Glutamatergic neuron (in vitro differentiated cells): ENCODE results near the gene NECTIN4. TPM values are rescaled to one million over a fixed set of nuclear protein-coding genes. Genes with fewer than 3 reads are reported as not detected.

Experiments
- DNase-seq: peaks from one replicate; pipeline ENCODE4 v3.0.0; 2022
- H3K27ac Mint-ChIP-seq: one replicate; pipeline ENCODE4 v1.8.0; 2020; ENCODE audit warnings: mild to moderate bottlenecking, mixed read lengths, inconsistent platforms; ENCODE audit not compliant: unreplicated experiment
- H3K27me3 Mint-ChIP-seq: one replicate; pipeline ENCODE4 v1.8.0; 2020; ENCODE audit warnings: mild to moderate bottlenecking, moderate library complexity, mixed read lengths, inconsistent platforms; ENCODE audit not compliant: unreplicated experiment
- H3K36me3 Mint-ChIP-seq: one replicate; pipeline ENCODE4 v1.8.0; 2020; ENCODE audit warnings: mild to moderate bottlenecking, mixed read lengths, inconsistent platforms; ENCODE audit not compliant: unreplicated experiment
- H3K4me1 Mint-ChIP-seq: one replicate; pipeline ENCODE4 v1.8.0; 2020; ENCODE audit warnings: mild to moderate bottlenecking, low read depth, mixed read lengths, inconsistent platforms; ENCODE audit not compliant: unreplicated experiment
- H3K4me3 Mint-ChIP-seq: one replicate; pipeline ENCODE4 v1.8.0; 2020; ENCODE audit warnings: mild to moderate bottlenecking, mixed read lengths, inconsistent platforms; ENCODE audit not compliant: unreplicated experiment
- H3K9me3 Mint-ChIP-seq: one replicate; pipeline ENCODE4 v1.8.0; 2020; ENCODE audit warnings: mild to moderate bottlenecking, moderate library complexity, mixed read lengths, inconsistent platforms; ENCODE audit not compliant: unreplicated experiment
- CTCF ChIP-seq: fragments of 200-600 bp; sonication (generic); IDR thresholded peaks from one replicate; pipeline ENCODE4 v1.5.0; 2021; ENCODE audit not compliant: partially characterized antibody, unreplicated experiment
- total RNA-seq: library from RNA; stranded (reverse); fragmentation: NEBNext Ultra II Directional; extraction: Animal tissue kit (Norgen Biotek cat#: 25700); gene quantifications from one replicate; pipeline ENCODE4 v1.2.1, GENCODE V29; 2021; ENCODE audit not compliant: unreplicated experiment

The NECTIN4 gene
- total RNA-seq, 1 donor from 2014 or later, result 0.39 TPM

DNA sequence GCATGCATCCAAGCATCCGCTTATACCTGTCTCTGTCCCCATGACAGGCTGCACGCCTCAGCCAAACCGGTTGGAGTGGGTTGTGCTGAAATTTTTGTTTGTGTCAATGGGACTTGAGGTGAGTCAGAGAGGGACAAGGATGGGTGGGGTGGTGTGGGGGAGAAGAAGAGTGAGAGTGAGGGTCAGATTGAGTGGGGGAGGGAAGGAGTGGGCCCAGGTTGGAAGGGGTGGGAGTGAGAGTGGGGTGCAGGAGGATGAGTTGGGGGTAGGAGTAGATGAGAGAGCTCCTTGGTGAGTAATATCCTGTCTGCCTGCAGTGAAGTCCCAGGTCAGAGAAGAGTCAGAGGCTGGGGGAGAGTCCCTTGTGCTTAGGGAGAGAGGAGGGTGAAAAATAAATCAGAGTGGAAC is 3.3 kb upstream of the NECTIN4 start:
- Mint-ChIP-seq H3K4me1 (peaks cover 8% of the 10 kb centered on the region), H3K9me3 (peaks cover 7% of the 10 kb centered on the region), H3K36me3 (no peaks in the 10 kb centered on the region), H3K27ac (no peak overlapping the region), H3K4me3 (no peak overlapping the region), H3K27me3 (peaks cover 17% of the 10 kb centered on the region)
- no peak for DNase-seq
- TF ChIP-seq CTCF, result no peak

DNA sequence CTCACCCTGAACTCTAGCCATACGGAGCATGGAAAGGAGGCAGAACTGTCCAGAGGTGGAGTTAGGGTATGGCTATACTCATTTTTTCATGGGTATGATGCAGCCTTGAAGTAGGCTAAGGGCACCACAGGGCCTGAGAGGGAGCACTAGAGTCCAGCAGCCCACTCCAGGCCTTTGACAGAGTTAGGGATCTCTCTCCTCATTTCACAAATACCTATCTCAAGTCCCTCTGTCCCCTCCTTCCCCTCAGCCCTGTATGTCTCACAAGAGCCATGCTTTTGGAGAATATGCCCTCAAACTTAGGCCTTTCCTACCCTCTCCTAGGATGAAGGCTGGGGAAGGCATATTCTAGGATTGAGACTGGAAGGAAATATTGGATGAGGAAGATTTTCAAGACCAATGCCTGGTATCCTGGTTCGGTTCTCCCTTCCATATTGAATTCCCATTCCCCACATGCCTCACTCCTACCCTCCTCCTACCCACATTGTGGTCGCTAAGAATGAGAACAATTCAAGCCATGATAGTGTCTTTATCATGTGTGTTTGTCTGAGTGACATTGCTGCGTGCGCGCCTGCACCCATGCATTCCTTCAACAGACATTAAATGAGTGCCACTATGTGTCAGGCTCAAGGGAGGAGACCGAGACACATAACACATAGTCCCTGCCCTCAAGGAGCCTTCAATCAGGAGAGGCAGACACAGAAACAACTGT is 2.6 kb upstream of the NECTIN4 start:
- no peak for DNase-seq
- Mint-ChIP-seq H3K4me1 (peaks cover under 1% of the 10 kb centered on the region), H3K27ac (no peak overlapping the region), H3K9me3 (peaks cover 2% of the 10 kb centered on the region), H3K4me3 (no peak overlapping the region), H3K36me3 (no peaks in the 10 kb centered on the region), H3K27me3 (peaks cover 11% of the 10 kb centered on the region)
- TF ChIP-seq CTCF, result no peak

- Mint-ChIP-seq H3K9me3 (peaks cover 3% of the 10 kb centered on the region), H3K4me1 (no peaks in the 10 kb centered on the region), H3K36me3 (no peaks in the 10 kb centered on the region), H3K4me3 (no peak overlapping the region), H3K27me3 (peaks cover 10% of the 10 kb centered on the region), H3K27ac (no peak overlapping the region)
- no peak for TF ChIP-seq CTCF
- DNase-seq, result no peak
These were observed 1.7 kb upstream of the NECTIN4 start for GRCh38 chr1:161091093-161091492.

GRCh38 chr1:161090617-161091016 is 1.3 kb upstream of the NECTIN4 start:
- H3K36me3 Mint-ChIP-seq, result no peaks in the 10 kb centered on the region
- no peak for TF ChIP-seq CTCF
- DNase-seq, result no peak
- H3K4me3 Mint-ChIP-seq, result no peak overlapping the region
- peaks cover 3% of the 10 kb centered on the region for H3K9me3 Mint-ChIP-seq
- no peaks in the 10 kb centered on the region for H3K4me1 Mint-ChIP-seq
- no peak overlapping the region for H3K27ac Mint-ChIP-seq
- peaks cover 11% of the 10 kb centered on the region for H3K27me3 Mint-ChIP-seq

- Mint-ChIP-seq H3K9me3 (peaks cover 3% of the 10 kb centered on the region), H3K4me1 (no peaks in the 10 kb centered on the region), H3K27ac (no peak overlapping the region), H3K27me3 (peaks cover 8% of the 10 kb centered on the region), H3K4me3 (no peak overlapping the region), H3K36me3 (no peaks in the 10 kb centered on the region)
- no peak for DNase-seq
- TF ChIP-seq CTCF, result no peak
These were observed 580 bp upstream of the NECTIN4 start for GRCh38 chr1:161089938-161090337.
